ENCODE results near the gene TPRA1. TPM values are rescaled to one million over a fixed set of nuclear protein-coding genes. Genes with fewer than 3 reads are reported as not detected.
A peak's percentile ranks its signal among the peaks of the same experiment; 100 is the strongest.

Gene TPRA1
- total RNA-seq: 19.1 TPM
- 10 to 100 TPM; 19.9 to 27.9 (median 22.5) TPM for polyA plus RNA-seq (ENCODE audit: insufficient read depth in 1 of 8, insufficient read length in 8 of 8, low replicate concordance in 1 of 8)
- long read RNA-seq, donor 1, transcript TPRA1-202 (11 exons, 1,933 nt): major isoform, 5 of 6 reads
- long read RNA-seq, donor 1, partial matches to known transcripts: 0 of 6 reads
- long read RNA-seq, donor 1, other reads (novel, unspliced or antisense): 0 of 6 reads
- long read RNA-seq, donor 2, partial matches to known transcripts: 0 of 2 reads
- long read RNA-seq, donor 2, other reads (novel, unspliced or antisense): 0 of 2 reads
- long read RNA-seq, donor 3, partial matches to known transcripts: 0 of 7 reads
- long read RNA-seq, donor 3, other reads (novel, unspliced or antisense): 0 of 7 reads
- long read RNA-seq, donor 4, partial matches to known transcripts: 0 of 2 reads
- long read RNA-seq, donor 4, other reads (novel, unspliced or antisense): 0 of 2 reads
- long read RNA-seq, donor 5, transcript TPRA1-202 (11 exons, 1,933 nt): major isoform, 11 of 17 reads
- long read RNA-seq, donor 5, partial matches to known transcripts: 5 of 17 reads
- long read RNA-seq, donor 5, other reads (novel, unspliced or antisense): 0 of 17 reads
- long read RNA-seq, donor 6, transcript TPRA1-202 (11 exons, 1,933 nt): major isoform, 6 of 8 reads
- long read RNA-seq, donor 6, partial matches to known transcripts: 0 of 8 reads
- long read RNA-seq, donor 6, other reads (novel, unspliced or antisense): 0 of 8 reads
- long read RNA-seq, donor 7, transcript TPRA1-202 (11 exons, 1,933 nt): major isoform, 6 of 6 reads
- long read RNA-seq, donor 7, partial matches to known transcripts: 0 of 6 reads
- long read RNA-seq, donor 7, other reads (novel, unspliced or antisense): 0 of 6 reads
- long read RNA-seq, donor 8, partial matches to known transcripts: 0 of 4 reads
- long read RNA-seq, donor 8, other reads (novel, unspliced or antisense): 0 of 4 reads
- long read RNA-seq, donor 9, transcript TPRA1-202 (11 exons, 1,933 nt): major isoform, 6 of 6 reads
- long read RNA-seq, donor 9, partial matches to known transcripts: 0 of 6 reads
- long read RNA-seq, donor 9, other reads (novel, unspliced or antisense): 0 of 6 reads
- long read RNA-seq, donor 10, transcript TPRA1-202 (11 exons, 1,933 nt): major isoform, 9 of 16 reads
- long read RNA-seq, donor 10, partial matches to known transcripts: 5 of 16 reads
- long read RNA-seq, donor 10, other reads (novel, unspliced or antisense): 0 of 16 reads
- long read RNA-seq, donor 11, transcript TPRA1-202 (11 exons, 1,933 nt): major isoform, 5 of 28 reads
- long read RNA-seq, donor 11, partial matches to known transcripts: 23 of 28 reads
- long read RNA-seq, donor 11, other reads (novel, unspliced or antisense): 0 of 28 reads

DNA sequence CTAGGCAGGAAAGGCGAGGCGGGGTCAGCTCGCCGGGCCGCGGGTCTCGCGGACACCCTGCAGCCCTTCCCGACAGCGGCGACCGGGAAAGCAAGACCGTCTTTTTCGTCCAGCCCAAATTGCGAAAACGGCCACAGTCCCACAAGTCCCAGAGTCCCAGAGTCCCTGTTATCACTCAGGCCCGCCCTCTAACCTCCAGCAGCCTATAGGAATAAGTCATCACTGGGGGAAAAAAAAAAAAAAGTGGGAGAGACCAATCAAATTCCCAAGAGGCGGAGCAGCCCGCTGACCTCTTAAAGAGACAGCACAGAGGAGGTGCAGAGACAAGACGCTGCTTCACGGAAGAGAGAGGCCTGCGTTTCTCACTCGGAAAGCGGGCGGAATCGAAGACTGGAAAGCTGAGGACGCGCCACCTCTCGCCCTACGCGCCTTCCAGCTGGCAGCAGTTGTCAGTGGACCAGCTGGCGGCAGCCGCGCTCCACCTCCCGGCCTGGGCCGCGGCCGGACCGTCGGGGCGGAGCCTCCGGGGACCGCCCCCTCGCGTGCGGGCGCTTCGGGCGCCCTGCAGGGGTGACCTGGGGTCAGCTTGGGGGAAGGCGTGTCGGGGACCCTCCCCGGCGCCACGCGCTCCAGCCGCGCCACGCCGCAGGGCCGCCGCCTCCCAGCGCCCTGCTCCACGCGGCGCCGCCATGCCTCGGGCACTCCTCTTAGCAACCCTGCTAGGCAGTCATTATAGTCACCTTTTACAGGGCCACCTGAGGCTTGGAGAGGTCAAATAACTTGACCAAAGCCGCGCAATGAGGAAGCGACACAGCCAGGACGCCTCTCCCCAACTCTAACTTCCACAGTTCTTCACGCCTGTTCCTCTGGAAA is at the start of gene TPRA1:
TSS of gene TPRA1 (minus strand) at position 141 of the 873 bp plus-strand sequence. CDS start 10,587 bp downstream, outside the sequence.
- DNase-seq: peak; percentile 99
- no peaks in the 10 kb centered on the region for H3K9me3 ChIP-seq (replicated peaks; ENCODE audit: control insufficient read depth, low read depth, low read length)
- WGBS (ENCODE audit: insufficient coverage): under 1% methylated on average over 68 of the region's 72 CpGs
- peak within 1 kb of the TSS; percentile 93 for H3K27ac ChIP-seq (ENCODE audit: low read length)
- H3K4me3 ChIP-seq (ENCODE audit: low read length): peak within 1 kb of the TSS; percentile 68
- H3K36me3 ChIP-seq (ENCODE audit: control insufficient read depth, insufficient read depth, low read length): peaks cover 8% of the 10 kb centered on the region
- H3K4me1 ChIP-seq (ENCODE audit: control insufficient read depth, insufficient read depth, low read length): peaks cover 25% of the 10 kb centered on the region
- peaks cover 2% of the 10 kb centered on the region for H3K27me3 ChIP-seq (ENCODE audit: control insufficient read depth, insufficient read depth, low read length)

GRCh38 chr3:127640042-127640355 is 49.5 kb upstream of the TPRA1 start:
- H3K27ac ChIP-seq (ENCODE audit: low read length): no peak overlapping the region
- H3K27me3 ChIP-seq (ENCODE audit: control insufficient read depth, insufficient read depth, low read length): no peaks in the 10 kb centered on the region
- 100% methylated on average over 2 of the region's 3 CpGs for WGBS (ENCODE audit: insufficient coverage)
- H3K36me3 ChIP-seq (ENCODE audit: control insufficient read depth, insufficient read depth, low read length): no peaks in the 10 kb centered on the region
- no peak overlapping the region for H3K4me3 ChIP-seq (ENCODE audit: low read length)
- DNase-seq: no peak
- no peaks in the 10 kb centered on the region for H3K9me3 ChIP-seq (replicated peaks; ENCODE audit: control insufficient read depth, low read depth, low read length)
- no peaks in the 10 kb centered on the region for H3K4me1 ChIP-seq (ENCODE audit: control insufficient read depth, insufficient read depth, low read length)

DNA sequence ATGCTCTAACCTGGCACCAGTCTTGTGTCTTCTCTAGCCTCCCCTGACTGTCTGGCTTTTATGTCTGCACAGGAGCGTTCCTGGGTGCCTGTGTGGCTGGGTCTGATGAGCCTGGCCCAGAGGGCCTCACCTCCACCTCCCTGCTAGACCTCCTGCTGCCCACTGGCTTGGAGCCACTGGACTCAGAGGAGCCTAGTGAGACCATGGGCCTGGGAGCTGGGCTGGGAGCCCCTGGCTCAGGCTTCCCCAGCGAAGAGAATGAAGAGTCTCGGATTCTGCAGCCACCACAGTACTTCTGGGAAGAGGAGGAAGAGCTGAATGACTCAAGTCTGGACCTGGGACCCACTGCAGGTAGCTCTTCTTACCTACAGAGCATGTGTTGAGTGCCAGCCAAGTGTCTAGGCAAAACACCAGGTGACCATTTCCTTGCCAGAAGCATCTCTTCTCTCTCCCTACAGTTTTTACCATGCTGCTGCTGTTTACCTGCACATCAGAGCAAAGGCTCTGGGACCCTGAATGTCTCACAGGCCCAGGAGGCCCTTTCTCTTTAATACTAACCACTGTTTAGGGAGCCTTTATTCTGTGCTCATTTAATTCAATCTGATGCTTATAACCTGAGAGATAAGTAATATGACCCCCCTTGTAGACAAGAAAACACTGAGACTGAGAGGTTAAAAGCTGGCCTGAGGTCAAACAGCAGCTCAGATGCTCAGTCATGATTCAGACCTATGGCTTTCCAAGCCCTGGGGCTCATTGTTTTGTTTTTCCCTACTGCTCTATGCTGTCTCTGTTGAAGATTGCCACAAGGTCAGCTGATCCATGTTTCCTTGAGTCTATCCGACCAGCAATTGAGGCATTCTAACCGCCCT is 48.9 kb upstream of the TPRA1 start:
- no peak for DNase-seq
- no peaks in the 10 kb centered on the region for H3K4me1 ChIP-seq (ENCODE audit: control insufficient read depth, insufficient read depth, low read length)
- H3K36me3 ChIP-seq (ENCODE audit: control insufficient read depth, insufficient read depth, low read length): no peaks in the 10 kb centered on the region
- no peak overlapping the region for H3K4me3 ChIP-seq (ENCODE audit: low read length)
- H3K27ac ChIP-seq (ENCODE audit: low read length): no peak overlapping the region
- WGBS (ENCODE audit: insufficient coverage): 87% methylated on average over 3 of the region's 5 CpGs
- no peaks in the 10 kb centered on the region for H3K27me3 ChIP-seq (ENCODE audit: control insufficient read depth, insufficient read depth, low read length)
- H3K9me3 ChIP-seq (replicated peaks; ENCODE audit: control insufficient read depth, low read depth, low read length): no peaks in the 10 kb centered on the region

DNA sequence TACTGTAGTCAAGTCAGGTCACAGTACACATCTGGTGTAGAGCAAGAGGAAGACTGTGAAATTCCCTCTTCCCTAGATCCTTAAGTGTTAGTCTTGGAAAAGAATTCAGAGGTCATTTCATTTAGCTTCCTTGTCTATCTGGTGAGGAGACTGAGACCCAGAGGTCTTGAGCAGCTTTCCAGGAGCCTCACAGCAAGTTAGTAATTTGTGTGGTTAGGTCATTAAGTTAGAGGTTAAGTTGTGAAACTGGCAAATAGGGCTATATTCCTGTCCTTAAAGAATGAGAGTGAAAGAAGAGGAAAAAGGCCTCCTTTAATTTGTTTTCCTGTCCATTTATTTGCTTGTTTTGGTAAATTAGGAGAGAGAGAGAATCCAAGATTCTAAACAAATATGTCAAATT is 47.4 kb upstream of the TPRA1 start:
- H3K27ac ChIP-seq (ENCODE audit: low read length): no peak overlapping the region
- H3K4me1 ChIP-seq (ENCODE audit: control insufficient read depth, insufficient read depth, low read length): no peaks in the 10 kb centered on the region
- H3K27me3 ChIP-seq (ENCODE audit: control insufficient read depth, insufficient read depth, low read length): no peaks in the 10 kb centered on the region
- no peaks in the 10 kb centered on the region for H3K9me3 ChIP-seq (replicated peaks; ENCODE audit: control insufficient read depth, low read depth, low read length)
- H3K4me3 ChIP-seq (ENCODE audit: low read length): no peak overlapping the region
- no peak for DNase-seq
- no peaks in the 10 kb centered on the region for H3K36me3 ChIP-seq (ENCODE audit: control insufficient read depth, insufficient read depth, low read length)

DNA sequence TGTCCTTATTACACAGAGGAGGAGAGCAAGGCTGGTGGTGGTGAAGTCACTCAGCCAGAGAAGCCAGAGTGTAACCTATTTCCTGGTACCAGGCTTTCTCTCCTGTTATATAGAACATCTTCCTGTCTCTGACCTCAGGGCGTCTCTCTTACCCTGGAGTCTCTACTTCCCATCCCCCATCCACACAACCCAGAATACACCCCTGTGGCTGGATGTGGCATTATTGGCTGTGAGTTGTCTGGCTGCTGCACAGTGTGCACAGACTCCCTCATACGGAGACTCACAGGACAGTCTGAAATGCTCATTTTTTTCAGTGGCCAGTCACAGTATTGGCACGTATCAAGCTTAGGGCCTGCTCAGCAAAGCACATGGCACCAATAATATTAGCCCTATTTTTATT is 47.0 kb upstream of the TPRA1 start:
- no peak for DNase-seq
- no peaks in the 10 kb centered on the region for H3K9me3 ChIP-seq (replicated peaks; ENCODE audit: control insufficient read depth, low read depth, low read length)
- 40% methylated on average over 2 of the region's 3 CpGs for WGBS (ENCODE audit: insufficient coverage)
- H3K4me1 ChIP-seq (ENCODE audit: control insufficient read depth, insufficient read depth, low read length): no peaks in the 10 kb centered on the region
- no peaks in the 10 kb centered on the region for H3K27me3 ChIP-seq (ENCODE audit: control insufficient read depth, insufficient read depth, low read length)
- H3K36me3 ChIP-seq (ENCODE audit: control insufficient read depth, insufficient read depth, low read length): no peaks in the 10 kb centered on the region
- no peak overlapping the region for H3K27ac ChIP-seq (ENCODE audit: low read length)
- H3K4me3 ChIP-seq (ENCODE audit: low read length): no peak overlapping the region

GRCh38 chr3:127634653-127635052 is 44.1 kb upstream of the TPRA1 start:
- no peak for DNase-seq
- Histone ChIP-seq H3K27me3 (ENCODE audit: control insufficient read depth, insufficient read depth, low read length) (peaks cover 14% of the 10 kb centered on the region), H3K27ac (ENCODE audit: low read length) (no peak overlapping the region), H3K36me3 (ENCODE audit: control insufficient read depth, insufficient read depth, low read length) (no peaks in the 10 kb centered on the region), H3K4me3 (ENCODE audit: low read length) (no peak overlapping the region), H3K4me1 (ENCODE audit: control insufficient read depth, insufficient read depth, low read length) (peaks cover 5% of the 10 kb centered on the region), H3K9me3 (replicated peaks; ENCODE audit: control insufficient read depth, low read depth, low read length) (no peaks in the 10 kb centered on the region)
- 82% methylated on average over 5 of the region's 12 CpGs for WGBS (ENCODE audit: insufficient coverage)

DNA sequence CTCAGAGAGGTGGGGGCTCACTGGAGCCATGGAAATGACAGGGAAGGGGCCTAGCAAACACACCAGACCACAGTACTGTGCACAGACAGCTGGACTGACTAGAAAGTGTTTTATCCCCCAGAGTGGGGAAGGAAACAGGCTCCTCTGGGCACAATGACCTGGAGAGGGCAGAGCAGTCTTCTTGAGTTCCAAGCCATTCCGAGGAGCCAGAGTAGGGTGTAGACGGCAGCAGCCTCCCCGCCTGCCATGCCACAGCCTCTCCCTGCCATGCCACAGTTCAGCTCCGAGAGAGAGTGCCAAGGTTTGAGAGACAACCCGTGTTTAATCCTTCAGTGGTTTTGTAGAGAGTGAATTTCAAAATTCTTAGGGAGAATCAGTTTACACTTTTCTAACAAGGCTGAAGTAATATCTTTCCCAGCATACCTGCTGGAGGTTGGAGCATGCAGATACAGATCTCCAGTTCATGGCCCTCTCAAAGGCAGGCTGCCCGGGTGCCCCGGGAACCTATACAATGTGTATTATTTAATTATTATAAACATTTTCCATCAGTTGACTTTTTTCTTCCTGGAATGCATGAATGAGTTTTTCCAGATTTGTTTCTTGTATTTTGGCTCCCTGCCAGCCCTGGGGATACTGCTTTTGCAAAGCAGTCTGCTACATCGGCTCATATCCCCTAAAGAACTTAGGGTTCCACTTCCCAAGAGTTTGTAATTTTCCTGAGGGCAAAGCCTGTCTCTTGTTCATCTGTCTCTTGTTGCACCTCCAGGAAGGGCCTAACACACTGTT is 41.7 kb upstream of the TPRA1 start:
- no peaks in the 10 kb centered on the region for H3K9me3 ChIP-seq (replicated peaks; ENCODE audit: control insufficient read depth, low read depth, low read length)
- peaks cover 8% of the 10 kb centered on the region for H3K4me1 ChIP-seq (ENCODE audit: control insufficient read depth, insufficient read depth, low read length)
- H3K27ac ChIP-seq (ENCODE audit: low read length): no peak overlapping the region
- H3K4me3 ChIP-seq (ENCODE audit: low read length): no peak overlapping the region
- no peaks in the 10 kb centered on the region for H3K36me3 ChIP-seq (ENCODE audit: control insufficient read depth, insufficient read depth, low read length)
- WGBS (ENCODE audit: insufficient coverage): 0% methylated on average over 1 of the region's 8 CpGs
- peak; percentile 60 for DNase-seq
- H3K27me3 ChIP-seq (ENCODE audit: control insufficient read depth, insufficient read depth, low read length): peaks cover 21% of the 10 kb centered on the region
